K562 (cell line): ENCODE measurements around the gene ZYG11A. TPM values are rescaled to one million over a fixed set of nuclear protein-coding genes. Genes with fewer than 3 reads are reported as not detected.

Experiments used
- ATAC-seq: fragments of 200-7000 bp; cut with Tn5 transposase; 3 replicates; pipeline ENCODE4 v1.9.1; 2020; ENCODE audit warnings: moderate library complexity
- BruUV-seq: library from RNA; stranded (reverse); fragments of 400-500 nt; replicated peaks from 2 replicates; lab custom pipeline; 2021; lab: Mats Ljungman, UMichigan
- CTCF ChIA-PET: fragments of 300-600 bp; formaldehyde crosslinking; extraction: SDS; loops from one replicate; lab custom pipeline; 2021; ENCODE audit warnings: low intra/inter-chr PET ratio; lab: Yijun Ruan, JAX
- POLR2A ChIA-PET: fragments of 300-600, 350-650 bp; sonication (Branson Sonifier 250); formaldehyde crosslinking; extraction: SDS; loops from one replicate; lab custom pipeline; 2021; ENCODE audit warnings: antibody characterized with exemption, inconsistent platforms; lab: Yijun Ruan, JAX
- DNase-seq, 4 experiments: peaks; one replicate each; pipeline versions ENCODE4 v3.0.0 to v3.0.0-alpha.2; 2011 to 2018; ENCODE audit warnings: low spot score in 3 of 4, mixed read lengths in 3 of 4; ENCODE audit errors: extremely low read depth in 1 of 4
- FAIRE-seq: peaks from 2 replicates; lab custom pipeline; 2011; peaks lifted over from hg19 to GRCh38; lab: Jason Lieb, UNC
- H2AFZ ChIP-seq: 2 replicates; pipeline ENCODE4 v1.6.0; 2011; ENCODE audit warnings: low read depth, low read length, control low read depth, inconsistent platforms
- H3K27ac ChIP-seq: fragments of 200-600 bp; 3 replicates; pipeline ENCODE4 v1.8.0; 2011; ENCODE audit warnings: low read depth, mild to moderate bottlenecking, control low read depth, inconsistent platforms, low read length, moderate library complexity, mixed read lengths; ENCODE audit errors: extremely low read depth
- H3K27me3 ChIP-seq, 2 experiments: fragments of 300-600 bp in 1 of 2; 2 replicates in 1 of 2; 3 replicates in 1 of 2; pipeline versions ENCODE4 v1.6.0 to v1.8.0; 2011; ENCODE audit warnings: inconsistent platforms in 2 of 2, low read length in 2 of 2, mild to moderate bottlenecking in 1 of 2, mixed read lengths in 1 of 2, moderate library complexity in 1 of 2; ENCODE audit not compliant: control insufficient read depth in 2 of 2, insufficient read depth in 2 of 2
- H3K36me3 ChIP-seq: fragments of 300-600 bp; 3 replicates; pipeline ENCODE4 v1.8.0; 2011; ENCODE audit warnings: mild to moderate bottlenecking, low read length, inconsistent platforms; ENCODE audit not compliant: control insufficient read depth, insufficient read depth
- H3K4me1 ChIP-seq, 2 experiments: fragments of 200-600 bp in 1 of 2; replicated peaks in 1 of 2; 2 replicates in 1 of 2; 3 replicates in 1 of 2; pipeline versions ENCODE4 v1.5.1 to v1.8.0; 2011; ENCODE audit warnings: inconsistent platforms in 2 of 2, low read length in 2 of 2, mild to moderate bottlenecking in 1 of 2, mixed read lengths in 1 of 2, moderate library complexity in 1 of 2; ENCODE audit not compliant: control insufficient read depth in 2 of 2, insufficient read depth in 2 of 2
- H3K4me2 ChIP-seq: 2 replicates; pipeline ENCODE4 v1.6.1; 2011; ENCODE audit warnings: low read length, control low read depth, inconsistent platforms, mixed read lengths; ENCODE audit not compliant: insufficient read depth
- H3K4me3 ChIP-seq: fragments of 200-600 bp; sonication (generic), shearing (Covaris generic); 2 replicates; pipeline ENCODE4 v1.5.1; 2016; ENCODE audit warnings: control low read depth, inconsistent platforms
- H3K79me2 ChIP-seq: fragments of 200-600 bp; 3 replicates; pipeline ENCODE4 v1.8.0; 2011; ENCODE audit warnings: low read length, inconsistent platforms; ENCODE audit not compliant: control insufficient read depth, insufficient read depth
- H3K9ac ChIP-seq, 2 experiments: 2 replicates each; pipeline versions ENCODE4 v1.6.0 to v1.6.1; 2011; ENCODE audit warnings: low read depth in 2 of 2, low read length in 2 of 2, control low read depth in 1 of 2, inconsistent platforms in 1 of 2, mild to moderate bottlenecking in 1 of 2, mixed read lengths in 1 of 2; ENCODE audit not compliant: insufficient read depth in 1 of 2
- H3K9me1 ChIP-seq: one replicate; pipeline ENCODE4 v1.6.0; 2011; ENCODE audit warnings: inconsistent platforms, mild to moderate bottlenecking, low read length, moderate library complexity; ENCODE audit not compliant: control insufficient read depth, insufficient read depth
- H3K9me3 ChIP-seq: replicated peaks from 2 replicates; pipeline ENCODE4 v1.5.1; 2011; ENCODE audit warnings: low read depth, low read length, inconsistent platforms; ENCODE audit not compliant: control insufficient read depth, insufficient read depth
- H4K20me1 ChIP-seq: replicated peaks from 2 replicates; pipeline ENCODE4 v1.6.1; 2011; ENCODE audit warnings: low read length, inconsistent platforms, mixed read lengths; ENCODE audit not compliant: control insufficient read depth, insufficient read depth
- CHD2 ChIP-seq: IDR thresholded peaks from 2 replicates; pipeline ENCODE4 v1.6.1; 2011; ENCODE audit warnings: low read depth, low read length
- ELF1 ChIP-seq: fragments of 200-800 bp; sonication (Bioruptor generic); IDR thresholded peaks from 2 replicates; pipeline ENCODE4 v1.6.1; 2016; ENCODE audit warnings: missing genetic modification characterization, missing compliant biosample characterization
- HDAC3 ChIP-seq: fragments of 450-650 bp; IDR thresholded peaks from 2 replicates; pipeline ENCODE4 v1.6.1; 2018; ENCODE audit warnings: borderline replicate concordance, mild to moderate bottlenecking, moderate library complexity; ENCODE audit not compliant: partially characterized antibody
- KDM5B ChIP-seq: fragments of 200-600 bp; sonication (generic); IDR thresholded peaks from 2 replicates; pipeline ENCODE4 v1.6.1; 2012; ENCODE audit warnings: low read depth, mild to moderate bottlenecking, moderate library complexity, low read length, control low read depth, inconsistent platforms; ENCODE audit not compliant: insufficient replicate concordance
- MIER1 ChIP-seq: fragments of 450-650 bp; IDR thresholded peaks from 2 replicates; pipeline ENCODE4 v1.6.1; 2016; ENCODE audit warnings: antibody characterized with exemption, mild to moderate bottlenecking, low read depth
- MTA1 ChIP-seq: fragments of 450-650 bp; IDR thresholded peaks from 2 replicates; pipeline ENCODE4 v1.6.1; 2017; ENCODE audit warnings: borderline replicate concordance
- MTA2 ChIP-seq: fragments of 450-650 bp; IDR thresholded peaks from 2 replicates; pipeline ENCODE4 v1.6.1; 2016; ENCODE audit warnings: low read depth
- RFX1 ChIP-seq: fragments of 450-650 bp; IDR thresholded peaks from 2 replicates; pipeline ENCODE4 v1.6.1; 2016; ENCODE audit warnings: mild to moderate bottlenecking, moderate library complexity
- SMAD2 ChIP-seq: fragments of 150-350 bp; IDR thresholded peaks from 2 replicates; pipeline ENCODE4 v1.6.1; 2014; ENCODE audit warnings: low read depth, mild to moderate bottlenecking, low read length
- SRSF1 ChIP-seq: fragments of 200-400 bp; formaldehyde crosslinking; IDR thresholded peaks from 2 replicates; pipeline ENCODE4 v1.6.1; 2017; ENCODE audit warnings: mild to moderate bottlenecking, low read depth, low read length, moderate library complexity
- ZNF23 ChIP-seq: fragments of 250-450 bp; sonication (Bioruptor Pico); IDR thresholded peaks from 2 replicates; pipeline ENCODE4 v1.4.0; 2020; ENCODE audit warnings: mild to moderate bottlenecking
- ZNF384 ChIP-seq: IDR thresholded peaks from 2 replicates; pipeline ENCODE4 v1.6.1; 2012; ENCODE audit warnings: low read depth, low read length, improper control_type of control experiment
- ZSCAN32 ChIP-seq: fragments of 450-650 bp; formaldehyde crosslinking; IDR thresholded peaks from 2 replicates; pipeline ENCODE4 v1.4.0; 2020; ENCODE audit warnings: mild to moderate bottlenecking, moderate library complexity
- WGBS: fragments of 100-300 bp; shearing (Covaris generic); methylation state at CpG from one replicate; pipeline ENCODE4 v1.1.6; 2016; ENCODE audit warnings: low coverage, mixed read lengths; ENCODE audit not compliant: insufficient coverage; ENCODE audit errors: missing lambda C conversion rate; 5-methylcytosine and 5-hydroxymethylcytosine counted together
- in situ Hi-C: fragments of 300-500 bp; cut with MboI; formaldehyde crosslinking; loops from 4 replicates; pipeline ENCODE4 v1.15.0; 2018; ENCODE audit warnings: inconsistent platforms, mixed read lengths
- intact Hi-C: fragments of 100-400 bp; cut with micrococcal nuclease; formaldehyde crosslinking; loops from 2 replicates; pipeline ENCODE4 v1.14.2; 2022
- polyA plus RNA-seq, 8 experiments: library from polyadenylated mRNA; depleted of rRNA in 4 of 8; stranded (reverse) in 5 of 8; unstranded in 3 of 8; fragments of >200 nt; fragmentation: Nextera tagmentation in 2 of 8; fragmentation: Illumina TruSeq in 1 of 8; extraction: Ambion mirVana in 2 of 8; extraction: Trizol in 1 of 8; gene quantifications; 2 replicates each; pipeline versions ENCODE4 v1.2.1 to v1.2.3, GENCODE V29; 2011 to 2014; ENCODE audit warnings: inconsistent platforms in 1 of 8, missing spikeins in 1 of 8
- total RNA-seq, 7 experiments: library from RNA; depleted of rRNA in 6 of 7; stranded (reverse); fragments of >200 nt in 6 of 7; fragmentation: Illumina TruSeq in 2 of 7; extraction: Trizol in 2 of 7; gene quantifications; 2 replicates each; pipeline versions ENCODE4 v1.2.1 to v1.2.3, GENCODE V29; 2011 to 2021; ENCODE audit warnings: low replicate concordance in 1 of 7
- TF ChIP-seq, protein P1 (sequence below): IDR thresholded peaks from 2 replicates; pipeline ENCODE4 v1.6.1; 2011; ENCODE audit warnings: borderline replicate concordance, low read depth, mild to moderate bottlenecking, moderate library complexity, low read length; ENCODE audit not compliant: insufficient read depth, poor library complexity, severe bottlenecking
- TF ChIP-seq, protein P2 (sequence below): fragments of 450-650 bp; IDR thresholded peaks from 2 replicates; pipeline ENCODE4 v1.6.1; 2016; ENCODE audit warnings: low read depth, mild to moderate bottlenecking, moderate library complexity
- TF ChIP-seq, protein P3 (sequence below): fragments of 250-450 bp; sonication (Bioruptor Pico); IDR thresholded peaks from 2 replicates; pipeline ENCODE4 v1.9.0; 2021; ENCODE audit warnings: mild to moderate bottlenecking
- TF ChIP-seq, protein P4 (sequence below): IDR thresholded peaks from 2 replicates; pipeline ENCODE4 v1.6.1; 2012; ENCODE audit warnings: low read depth, low read length, improper control_type of control experiment, borderline replicate concordance

The ZYG11A gene
- total and polyA plus RNA-seq, 9 of the 15 experiments (the other 6 are each of a cell fraction or from before 2014, with no cell fraction given) = 4.5 to 21.9 (median 14.0) TPM

DNA sequence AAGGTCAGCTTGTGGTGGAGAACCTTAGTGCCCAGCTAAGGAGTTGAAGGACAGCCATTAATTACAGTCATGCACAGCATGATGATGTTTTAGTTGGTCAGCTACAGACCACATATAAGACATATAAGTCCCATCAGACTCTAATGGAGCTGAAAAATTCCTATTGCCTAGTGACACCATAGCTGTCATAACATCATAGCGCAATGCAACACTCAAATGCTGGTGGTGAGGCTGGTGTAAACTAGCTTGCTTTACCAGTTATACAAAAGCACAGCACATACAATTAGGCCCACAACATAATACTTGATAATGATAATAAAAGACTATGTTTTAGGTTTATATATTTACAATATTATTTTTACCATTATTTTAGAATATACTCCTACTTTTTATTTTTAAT, 75.0 kb downstream of the ZYG11A start:
- Histone ChIP-seq H3K9me3 (no peaks in the 10 kb centered on the region), H3K4me3 (no peak overlapping the region), H3K27me3 (no peaks in the 10 kb centered on the region), H3K27ac (no peak overlapping the region), H3K4me2 (no peak overlapping the region), H3K79me2 (no peaks in the 10 kb centered on the region), H4K20me1 (no peaks in the 10 kb centered on the region), H3K4me1 (peaks cover 12 to 14% of the 10 kb centered on the region in 2 experiments; a peak in 4 of 5 replicates), H2AFZ (0 out of 2 replicates have a peak overlapping the region, but pooled peaks have one; percentile 5), H3K9me1 (no peaks in the 10 kb centered on the region), H3K36me3 (no peaks in the 10 kb centered on the region), H3K9ac (no peak overlapping the region)
- BruUV-seq = no TSS peak
- POLR2A ChIA-PET = interaction anchor here (0.8 to 1.7 kb wide), 2 partner anchors 10 to 30 kb away, joined by 3 to 6 read pairs; partner anchors contain the start of gene SCP2
- WGBS = 100% methylated on average over 1 of the region's 1 CpG
- TF ChIP-seq MTA2 = no peak
- TF ChIP-seq, protein P1, sequence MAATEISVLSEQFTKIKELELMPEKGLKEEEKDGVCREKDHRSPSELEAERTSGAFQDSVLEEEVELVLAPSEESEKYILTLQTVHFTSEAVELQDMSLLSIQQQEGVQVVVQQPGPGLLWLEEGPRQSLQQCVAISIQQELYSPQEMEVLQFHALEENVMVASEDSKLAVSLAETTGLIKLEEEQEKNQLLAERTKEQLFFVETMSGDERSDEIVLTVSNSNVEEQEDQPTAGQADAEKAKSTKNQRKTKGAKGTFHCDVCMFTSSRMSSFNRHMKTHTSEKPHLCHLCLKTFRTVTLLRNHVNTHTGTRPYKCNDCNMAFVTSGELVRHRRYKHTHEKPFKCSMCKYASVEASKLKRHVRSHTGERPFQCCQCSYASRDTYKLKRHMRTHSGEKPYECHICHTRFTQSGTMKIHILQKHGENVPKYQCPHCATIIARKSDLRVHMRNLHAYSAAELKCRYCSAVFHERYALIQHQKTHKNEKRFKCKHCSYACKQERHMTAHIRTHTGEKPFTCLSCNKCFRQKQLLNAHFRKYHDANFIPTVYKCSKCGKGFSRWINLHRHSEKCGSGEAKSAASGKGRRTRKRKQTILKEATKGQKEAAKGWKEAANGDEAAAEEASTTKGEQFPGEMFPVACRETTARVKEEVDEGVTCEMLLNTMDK = no peak
- TF ChIP-seq, protein P2, sequence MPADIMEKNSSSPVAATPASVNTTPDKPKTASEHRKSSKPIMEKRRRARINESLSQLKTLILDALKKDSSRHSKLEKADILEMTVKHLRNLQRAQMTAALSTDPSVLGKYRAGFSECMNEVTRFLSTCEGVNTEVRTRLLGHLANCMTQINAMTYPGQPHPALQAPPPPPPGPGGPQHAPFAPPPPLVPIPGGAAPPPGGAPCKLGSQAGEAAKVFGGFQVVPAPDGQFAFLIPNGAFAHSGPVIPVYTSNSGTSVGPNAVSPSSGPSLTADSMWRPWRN = no peak
- no peak for TF ChIP-seq MTA1
- TF ChIP-seq RFX1 = no peak
- TF ChIP-seq SMAD2 = no peak
- TF ChIP-seq HDAC3 = no peak
- TF ChIP-seq, protein P3, sequence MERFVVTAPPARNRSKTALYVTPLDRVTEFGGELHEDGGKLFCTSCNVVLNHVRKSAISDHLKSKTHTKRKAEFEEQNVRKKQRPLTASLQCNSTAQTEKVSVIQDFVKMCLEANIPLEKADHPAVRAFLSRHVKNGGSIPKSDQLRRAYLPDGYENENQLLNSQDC (CRISPR knock-in tag) = no peak
- TF ChIP-seq, protein P4, sequence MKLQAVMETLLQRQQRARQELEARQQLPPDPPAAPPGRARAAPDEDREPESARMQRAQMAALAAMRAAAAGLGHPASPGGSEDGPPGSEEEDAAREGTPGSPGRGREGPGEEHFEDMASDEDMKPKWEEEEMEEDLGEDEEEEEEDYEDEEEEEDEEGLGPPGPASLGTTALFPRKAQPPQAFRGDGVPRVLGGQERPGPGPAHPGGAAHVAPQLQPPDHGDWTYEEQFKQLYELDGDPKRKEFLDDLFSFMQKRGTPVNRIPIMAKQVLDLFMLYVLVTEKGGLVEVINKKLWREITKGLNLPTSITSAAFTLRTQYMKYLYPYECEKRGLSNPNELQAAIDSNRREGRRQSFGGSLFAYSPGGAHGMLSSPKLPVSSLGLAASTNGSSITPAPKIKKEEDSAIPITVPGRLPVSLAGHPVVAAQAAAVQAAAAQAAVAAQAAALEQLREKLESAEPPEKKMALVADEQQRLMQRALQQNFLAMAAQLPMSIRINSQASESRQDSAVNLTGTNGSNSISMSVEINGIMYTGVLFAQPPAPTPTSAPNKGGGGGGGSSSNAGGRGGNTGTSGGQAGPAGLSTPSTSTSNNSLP = no peak
- no peak for TF ChIP-seq MIER1
- no peak for TF ChIP-seq ELF1 (tag)
- TF ChIP-seq ZNF23 (CRISPR knock-in tag) = no peak
- TF ChIP-seq CHD2 = no peak
- no peak for TF ChIP-seq KDM5B
- TF ChIP-seq ZSCAN32 (CRISPR knock-in tag) = no peak
- no peak for TF ChIP-seq SRSF1
- no peak for TF ChIP-seq ZNF384
- no peak for FAIRE-seq
- in situ Hi-C loops (loop anchor here (25.0 kb wide), 1 partner anchor 270 kb away; the partner anchor contains the start of gene CPT2), intact Hi-C loops (no loop called here)
- DNase-seq = no peak
- no peak for ATAC-seq
- CTCF ChIA-PET = no interaction called here
